ENCODE measurements around the gene KDM8.

KDM8 gene

GRCh38 chr16:27223226-27223610 is 19.9 kb downstream of the KDM8 start:
- H3K27ac ChIP-seq: no peak overlapping the region
- no peak for TF ChIP-seq ZFX (IDR thresholded peaks at IDR 0.05)
- TF ChIP-seq, protein P1, sequence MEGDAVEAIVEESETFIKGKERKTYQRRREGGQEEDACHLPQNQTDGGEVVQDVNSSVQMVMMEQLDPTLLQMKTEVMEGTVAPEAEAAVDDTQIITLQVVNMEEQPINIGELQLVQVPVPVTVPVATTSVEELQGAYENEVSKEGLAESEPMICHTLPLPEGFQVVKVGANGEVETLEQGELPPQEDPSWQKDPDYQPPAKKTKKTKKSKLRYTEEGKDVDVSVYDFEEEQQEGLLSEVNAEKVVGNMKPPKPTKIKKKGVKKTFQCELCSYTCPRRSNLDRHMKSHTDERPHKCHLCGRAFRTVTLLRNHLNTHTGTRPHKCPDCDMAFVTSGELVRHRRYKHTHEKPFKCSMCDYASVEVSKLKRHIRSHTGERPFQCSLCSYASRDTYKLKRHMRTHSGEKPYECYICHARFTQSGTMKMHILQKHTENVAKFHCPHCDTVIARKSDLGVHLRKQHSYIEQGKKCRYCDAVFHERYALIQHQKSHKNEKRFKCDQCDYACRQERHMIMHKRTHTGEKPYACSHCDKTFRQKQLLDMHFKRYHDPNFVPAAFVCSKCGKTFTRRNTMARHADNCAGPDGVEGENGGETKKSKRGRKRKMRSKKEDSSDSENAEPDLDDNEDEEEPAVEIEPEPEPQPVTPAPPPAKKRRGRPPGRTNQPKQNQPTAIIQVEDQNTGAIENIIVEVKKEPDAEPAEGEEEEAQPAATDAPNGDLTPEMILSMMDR (conservative IDR thresholded peaks at IDR 0.05): no peak

GRCh38 chr16:27223701-27224100 is 20.4 kb downstream of the KDM8 start:
- H3K27ac ChIP-seq: no peak overlapping the region

GRCh38 chr16:27224271-27224737 is 21.0 kb downstream of the KDM8 start:
- no peak overlapping the region for H3K27ac ChIP-seq
- no peak for TF ChIP-seq ZFX (IDR thresholded peaks at IDR 0.05)
- TF ChIP-seq, protein P1 (conservative IDR thresholded peaks at IDR 0.05): no peak

More at GRCh38 chr16:27223701-27224100, 20.4 kb downstream of the KDM8 start:
- TF ChIP-seq ZFX (IDR thresholded peaks at IDR 0.05): no peak
- TF ChIP-seq, protein P1 (conservative IDR thresholded peaks at IDR 0.05): no peak

DNA sequence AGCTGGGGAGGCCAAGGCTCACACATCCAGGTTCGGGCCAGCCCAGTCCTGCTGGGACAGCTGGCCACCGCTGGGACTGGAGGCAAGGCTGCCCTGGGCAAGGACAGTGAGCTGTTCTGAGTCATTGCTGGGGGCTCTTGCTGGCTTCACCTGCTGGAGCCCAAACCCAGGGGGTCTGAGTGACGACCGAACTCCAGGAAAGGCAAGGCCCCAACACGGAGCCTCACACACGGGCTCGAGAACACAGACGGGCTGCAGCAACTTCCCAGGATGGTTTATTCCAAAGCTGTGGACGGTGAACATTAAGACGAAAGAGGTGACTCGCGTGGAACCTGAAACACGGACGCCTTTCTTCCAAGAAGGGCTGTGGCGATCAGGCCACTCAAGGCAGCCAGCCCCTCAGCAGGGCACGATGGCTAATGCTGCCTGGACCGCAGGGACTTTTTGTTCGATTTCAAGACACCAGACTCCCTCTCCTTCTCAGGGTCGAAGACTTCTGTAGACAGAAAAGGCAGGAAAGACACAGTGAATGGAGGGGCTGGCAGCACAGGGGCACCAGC is 21.5 kb downstream of the KDM8 start:
- TF ChIP-seq, protein P1 (conservative IDR thresholded peaks at IDR 0.05): no peak
- TF ChIP-seq ZFX (IDR thresholded peaks at IDR 0.05): no peak
- no peak overlapping the region for H3K27ac ChIP-seq

DNA sequence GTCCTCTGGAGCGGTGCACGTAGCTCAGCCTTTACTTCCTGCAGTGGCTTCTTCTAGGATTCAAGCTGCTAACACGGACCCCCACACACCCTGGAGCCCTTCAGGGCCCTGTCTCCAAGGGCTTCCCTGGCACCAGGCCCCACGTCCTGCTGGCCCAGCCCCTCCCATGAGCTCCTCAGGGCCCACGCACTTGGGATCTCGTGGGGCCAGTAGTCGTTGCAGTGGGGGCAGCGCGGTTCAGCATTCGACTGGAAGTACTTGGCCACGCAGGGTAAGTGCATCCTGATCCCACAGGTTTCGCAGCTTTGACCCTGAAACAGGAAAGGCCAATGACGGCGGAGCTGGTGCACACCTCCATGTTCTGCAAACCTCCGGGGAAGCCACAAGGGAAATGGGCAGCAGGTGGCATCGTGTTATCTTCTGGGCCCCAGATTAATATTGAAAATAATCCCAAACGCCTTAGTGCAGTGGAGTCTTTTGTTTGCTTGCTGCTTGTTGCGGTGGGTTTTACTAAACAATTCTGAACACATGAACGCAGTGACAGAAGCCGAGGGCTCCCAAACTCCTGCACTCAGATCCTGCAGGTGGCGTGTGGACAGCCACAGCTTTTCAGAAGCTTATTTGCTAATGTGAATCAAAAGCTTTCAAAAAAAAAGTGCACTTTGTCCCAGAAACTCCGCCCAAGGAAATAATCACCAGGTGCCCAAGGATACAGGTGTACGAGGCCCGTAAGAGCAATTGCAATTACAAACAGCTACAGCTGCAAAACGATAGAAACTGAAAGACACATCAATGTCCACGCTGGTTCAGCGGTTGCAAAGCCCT is 22.4 kb downstream of the KDM8 start:
- no peak overlapping the region; the same call in 1 of the 2 replicates for H3K27ac ChIP-seq
- no peak for TF ChIP-seq ZFX (IDR thresholded peaks at IDR 0.05)
- TF ChIP-seq, protein P1 (conservative IDR thresholded peaks at IDR 0.05): no peak

- no peak overlapping the region; the same call in 1 of the 2 replicates for H3K27ac ChIP-seq
- TF ChIP-seq, protein P1 (conservative IDR thresholded peaks at IDR 0.05): no peak
- TF ChIP-seq ZFX (IDR thresholded peaks at IDR 0.05): no peak
Measured at GRCh38 chr16:27226476-27226875, 23.1 kb downstream of the KDM8 start.
